GM12878 (cell line): ENCODE data around the gene TTC5. TPM values are rescaled to one million over a fixed set of nuclear protein-coding genes. Genes with fewer than 3 reads are reported as not detected.
A peak's percentile ranks its signal among the peaks of the same experiment; 100 is the strongest.

ENCODE experiments used
- ATAC-seq: fragments of 200-7000 bp; cut with Tn5 transposase; 3 replicates; pipeline ENCODE4 v1.9.1; 2020; ENCODE audit warnings: mild to moderate bottlenecking, moderate library complexity
- BruUV-seq: library from RNA; stranded (reverse); fragments of 400-500 nt; replicated peaks from 2 replicates; lab custom pipeline; 2021; lab: Mats Ljungman, UMichigan
- CTCF ChIA-PET: fragments of 300-600 bp; sonication (Branson Sonifier 250); formaldehyde crosslinking; extraction: SDS; loops from one replicate; lab custom pipeline; 2021; ENCODE audit warnings: inconsistent platforms; lab: Yijun Ruan, JAX
- POLR2A ChIA-PET: fragments of 350-600 bp; formaldehyde crosslinking; extraction: SDS; loops from one replicate; lab custom pipeline; 2021; ENCODE audit warnings: inconsistent platforms; lab: Charles Lee
- RAD21 ChIA-PET: fragments of 300-600 bp; sonication (Branson Sonifier 250); formaldehyde crosslinking; loops from one replicate; lab custom pipeline; 2023; ENCODE audit warnings: antibody characterized with exemption; ENCODE audit not compliant: unreplicated experiment; lab: Charles Lee
- SMC1A ChIA-PET: fragments of 300-600 bp; sonication (Branson Sonifier 250); formaldehyde crosslinking; loops from one replicate; lab custom pipeline; 2023; ENCODE audit not compliant: unreplicated experiment, uncharacterized antibody; lab: Charles Lee
- DNase-seq: peaks from one replicate; pipeline ENCODE4 v3.0.0-alpha.2; 2011; ENCODE audit warnings: low read depth, low spot score
- FAIRE-seq: peaks from 3 replicates; lab custom pipeline; 2011; peaks lifted over from hg19 to GRCh38; lab: Jason Lieb, UNC
- H2AFZ ChIP-seq: 2 replicates; pipeline ENCODE4 v1.6.0; 2011; ENCODE audit warnings: low read depth, low read length, control low read depth; ENCODE audit not compliant: control insufficient read depth
- H3K27ac ChIP-seq: 2 replicates; pipeline ENCODE4 v1.5.1; 2011; ENCODE audit warnings: control low read depth; ENCODE audit not compliant: control insufficient read depth, insufficient read depth
- H3K27me3 ChIP-seq, 2 experiments: replicated peaks in 1 of 2; 2 replicates each; pipeline versions ENCODE4 v1.6.0 to v1.6.1; 2011; ENCODE audit warnings: low read length in 1 of 2; ENCODE audit not compliant: control insufficient read depth in 2 of 2, insufficient read depth in 2 of 2
- H3K36me3 ChIP-seq, 2 experiments: 2 replicates each; pipeline ENCODE4 v1.5.1; 2011; ENCODE audit warnings: low read length in 1 of 2; ENCODE audit not compliant: control insufficient read depth in 2 of 2, insufficient read depth in 2 of 2
- H3K4me1 ChIP-seq: 2 replicates; pipeline ENCODE4 v1.6.1; 2011; ENCODE audit warnings: mild to moderate bottlenecking, low read length, moderate library complexity, mixed read lengths; ENCODE audit not compliant: control insufficient read depth, insufficient read depth
- H3K4me2 ChIP-seq: 2 replicates; pipeline ENCODE4 v1.6.0; 2011; ENCODE audit warnings: control low read depth; ENCODE audit not compliant: control insufficient read depth, insufficient read depth
- H3K4me3 ChIP-seq: fragments of 200-600 bp; sonication (generic); 2 replicates; pipeline ENCODE4 v1.5.1; 2016
- H3K79me2 ChIP-seq: 2 replicates; pipeline ENCODE4 v1.6.0; 2011; ENCODE audit warnings: low read length; ENCODE audit not compliant: control insufficient read depth, insufficient read depth
- H3K9ac ChIP-seq: 2 replicates; pipeline ENCODE4 v1.8.0; 2011; ENCODE audit warnings: low read length, control low read depth, mixed read lengths; ENCODE audit not compliant: control insufficient read depth, insufficient read depth
- H3K9me3 ChIP-seq: replicated peaks from 3 replicates; pipeline ENCODE4 v1.5.1; 2011; ENCODE audit warnings: mild to moderate bottlenecking, low read length; ENCODE audit not compliant: control insufficient read depth, insufficient read depth
- H4K20me1 ChIP-seq: 2 replicates; pipeline ENCODE4 v1.6.0; 2011; ENCODE audit not compliant: control insufficient read depth, insufficient read depth
- DPF2 ChIP-seq: fragments of 450-650 bp; IDR thresholded peaks from 2 replicates; pipeline ENCODE4 v1.6.1; 2017; ENCODE audit warnings: mild to moderate bottlenecking
- EZH2 ChIP-seq: IDR thresholded peaks from 2 replicates; pipeline ENCODE4 v1.6.1; 2012; ENCODE audit warnings: low read depth, mild to moderate bottlenecking, control low read depth, inconsistent platforms, low read length, borderline replicate concordance; ENCODE audit not compliant: control insufficient read depth
- HDAC6 ChIP-seq: fragments of 200-600 bp; sonication (generic); IDR thresholded peaks from one replicate; pipeline ENCODE4 v1.8.0; 2017; ENCODE audit warnings: antibody characterized with exemption; ENCODE audit not compliant: unreplicated experiment
- MLLT1 ChIP-seq: fragments of 450-650 bp; IDR thresholded peaks from 2 replicates; pipeline ENCODE4 v1.6.1; 2016; ENCODE audit warnings: mild to moderate bottlenecking
- MTA2 ChIP-seq: fragments of 450-650 bp; IDR thresholded peaks from 2 replicates; pipeline ENCODE4 v1.6.1; 2016; ENCODE audit warnings: low read depth, mild to moderate bottlenecking, moderate library complexity
- PKNOX1 ChIP-seq: fragments of 450-650 bp; IDR thresholded peaks from 2 replicates; pipeline ENCODE4 v1.6.1; 2016; ENCODE audit warnings: mild to moderate bottlenecking
- RCOR1 ChIP-seq: conservative IDR thresholded peaks from 2 replicates; pipeline ENCODE4 v1.6.1; 2012; ENCODE audit warnings: low read depth, low read length, improper control_type of control experiment
- RFX5 ChIP-seq: IDR thresholded peaks from 2 replicates; pipeline ENCODE4 v1.6.1; 2011; ENCODE audit warnings: low read depth, low read length, improper control_type of control experiment
- ZNF384 ChIP-seq: IDR thresholded peaks from 2 replicates; pipeline ENCODE4 v1.6.1; 2012; ENCODE audit warnings: low read depth, mild to moderate bottlenecking, low read length, improper control_type of control experiment, borderline replicate concordance
- ZNF622 ChIP-seq: fragments of 450-650 bp; IDR thresholded peaks from 2 replicates; pipeline ENCODE4 v1.6.1; 2017; ENCODE audit warnings: mild to moderate bottlenecking, inconsistent platforms
- WGBS: methylation state at CpG from one replicate; pipeline ENCODE4 v1.1.6; 2016; ENCODE audit warnings: low lambda C conversion rate; ENCODE audit not compliant: insufficient replicate concordance, insufficient coverage; ENCODE audit errors: missing lambda C conversion rate; 5-methylcytosine and 5-hydroxymethylcytosine counted together
- in situ Hi-C: fragments of 300-500 bp; cut with MboI; formaldehyde crosslinking; loops from 9 replicates; pipeline ENCODE4 v1.14.3; 2018; ENCODE audit warnings: mixed read lengths
- intact Hi-C: fragments of 100-400 bp; cut with micrococcal nuclease; formaldehyde crosslinking; loops from one replicate; pipeline ENCODE4 v1.14.2; 2022; ENCODE audit not compliant: unreplicated experiment
- polyA plus RNA-seq, 11 experiments: library from polyadenylated mRNA; depleted of rRNA in 4 of 11; unstranded in 6 of 11; stranded (reverse) in 5 of 11; fragments of >200 nt; fragmentation: Nextera tagmentation in 4 of 11; fragmentation: Illumina TruSeq in 1 of 11; extraction: Ambion mirVana in 4 of 11; extraction: Trizol in 1 of 11; gene quantifications; 1 replicate in 1 of 11; 2 replicates in 10 of 11; pipeline versions ENCODE4 v1.2.1 to v1.2.3, GENCODE V29; 2011 to 2016; ENCODE audit warnings: inconsistent platforms in 2 of 11, missing spikeins in 2 of 11, low read depth in 1 of 11
- total RNA-seq, 4 experiments: library from RNA; depleted of rRNA in 3 of 4; stranded (reverse); fragments of >200 nt in 3 of 4; fragmentation: Illumina TruSeq in 1 of 4; extraction: Trizol in 1 of 4; gene quantifications; 2 replicates each; pipeline versions ENCODE4 v1.2.1 to v1.2.3, GENCODE V29; 2013 to 2021
- TF ChIP-seq, protein P1 (sequence below): fragments of 450-650 bp; IDR thresholded peaks from 2 replicates; pipeline ENCODE4 v1.6.1; 2018; ENCODE audit warnings: borderline replicate concordance, mild to moderate bottlenecking; ENCODE audit not compliant: partially characterized antibody

The TTC5 gene
- total and polyA plus RNA-seq, 10 of the 15 experiments (the other 5 are each of a cell fraction or from before 2014, with no cell fraction given): 6.9 to 21.6 (median 13.5) TPM

- in situ Hi-C loops: loop anchor here (5.0 kb wide), 1 partner anchor 279 kb away; no protein-coding TSS in a partner anchor
Measured at GRCh38 chr14:20328705-20329104, 23.0 kb upstream of the TTC5 start.

More at GRCh38 chr14:20328705-20329104, 23.0 kb upstream of the TTC5 start:
- no TSS peak for BruUV-seq
- no peak for ATAC-seq
- RAD21 ChIA-PET: interaction anchor here (0.9 to 7.9 kb wide), 25 partner anchors 13 to 363 kb away, joined by 3 to 78 read pairs (median 5); partner anchors contain the start of genes PARP2, PIP4P1, RNASE4 and TEP1
- no peak for DNase-seq
- no peaks in the 10 kb centered on the region for H3K27me3 ChIP-seq
- H3K4me2 ChIP-seq: peak overlapping the region; percentile 14; the same call in 1 of the 2 replicates
- H3K27ac ChIP-seq: no peak overlapping the region
- SMC1A ChIA-PET: interaction anchor here (0.8 to 7.4 kb wide), 26 partner anchors 11 to 355 kb away, joined by 3 to 110 read pairs (median 6); partner anchors contain the start of genes APEX1, OSGEP, PARP2 and PIP4P1
- H4K20me1 ChIP-seq: peaks cover 3% of the 10 kb centered on the region; the same call in 1 of the 2 replicates
- peaks cover 58% of the 10 kb centered on the region for H3K79me2 ChIP-seq
- FAIRE-seq: no peak
- H3K9me3 ChIP-seq: no peaks in the 10 kb centered on the region
- POLR2A ChIA-PET: interaction anchor here (0.5 to 7.4 kb wide), 5 partner anchors 14 to 162 kb away, joined by 4 to 96 read pairs (median 8); partner anchors contain the start of genes PARP2, PIP4P1 and TEP1
- 70% methylated on average over 2 of the region's 2 CpGs for WGBS
- CTCF ChIA-PET: interaction anchor here (0.6 to 11.3 kb wide), 36 partner anchors 10 to 363 kb away, joined by 3 to 216 read pairs (median 6); partner anchors contain the start of genes APEX1, PARP2, PIP4P1 and PNP
- no peak overlapping the region; the same call in 1 of the 2 replicates for H3K4me3 ChIP-seq
- intact Hi-C loops: loop anchor here (5.0 kb wide), 1 partner anchor 204 kb away; no protein-coding TSS in a partner anchor
- peaks cover 2 to 25% of the 10 kb centered on the region in 2 experiments for H3K36me3 ChIP-seq
- H3K9ac ChIP-seq: no peak overlapping the region
- peaks cover 2% of the 10 kb centered on the region; the same call in 1 of the 2 replicates for H3K4me1 ChIP-seq
- no peak overlapping the region for H2AFZ ChIP-seq
- TF ChIP-seq RCOR1 (no peak), HDAC6 (no peak), EZH2 (no peak), MTA2 (no peak), RFX5 (no peak), PKNOX1 (no peak), ZNF622 (no peak), DPF2 (no peak), MLLT1 (no peak), ZNF384 (no peak)
- TF ChIP-seq, protein P1, sequence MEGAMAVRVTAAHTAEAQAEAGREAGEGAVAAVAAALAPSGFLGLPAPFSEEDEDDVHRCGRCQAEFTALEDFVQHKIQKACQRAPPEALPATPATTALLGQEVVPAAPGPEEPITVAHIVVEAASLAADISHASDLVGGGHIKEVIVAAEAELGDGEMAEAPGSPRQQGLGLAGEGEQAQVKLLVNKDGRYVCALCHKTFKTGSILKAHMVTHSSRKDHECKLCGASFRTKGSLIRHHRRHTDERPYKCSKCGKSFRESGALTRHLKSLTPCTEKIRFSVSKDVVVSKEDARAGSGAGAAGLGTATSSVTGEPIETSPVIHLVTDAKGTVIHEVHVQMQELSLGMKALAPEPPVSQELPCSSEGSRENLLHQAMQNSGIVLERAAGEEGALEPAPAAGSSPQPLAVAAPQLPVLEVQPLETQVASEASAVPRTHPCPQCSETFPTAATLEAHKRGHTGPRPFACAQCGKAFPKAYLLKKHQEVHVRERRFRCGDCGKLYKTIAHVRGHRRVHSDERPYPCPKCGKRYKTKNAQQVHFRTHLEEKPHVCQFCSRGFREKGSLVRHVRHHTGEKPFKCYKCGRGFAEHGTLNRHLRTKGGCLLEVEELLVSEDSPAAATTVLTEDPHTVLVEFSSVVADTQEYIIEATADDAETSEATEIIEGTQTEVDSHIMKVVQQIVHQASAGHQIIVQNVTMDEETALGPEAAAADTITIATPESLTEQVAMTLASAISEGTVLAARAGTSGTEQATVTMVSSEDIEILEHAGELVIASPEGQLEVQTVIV: no peak
